ENCODE results near the gene FOXQ1. TPM values are rescaled to one million over a fixed set of nuclear protein-coding genes. Genes with fewer than 3 reads are reported as not detected.

FOXQ1 gene
- total and polyA plus RNA-seq, 2 of the 13 experiments (the other 11 are each of a cell fraction or from before 2014, with no cell fraction given) = 35.2 to 39.8 TPM

DNA sequence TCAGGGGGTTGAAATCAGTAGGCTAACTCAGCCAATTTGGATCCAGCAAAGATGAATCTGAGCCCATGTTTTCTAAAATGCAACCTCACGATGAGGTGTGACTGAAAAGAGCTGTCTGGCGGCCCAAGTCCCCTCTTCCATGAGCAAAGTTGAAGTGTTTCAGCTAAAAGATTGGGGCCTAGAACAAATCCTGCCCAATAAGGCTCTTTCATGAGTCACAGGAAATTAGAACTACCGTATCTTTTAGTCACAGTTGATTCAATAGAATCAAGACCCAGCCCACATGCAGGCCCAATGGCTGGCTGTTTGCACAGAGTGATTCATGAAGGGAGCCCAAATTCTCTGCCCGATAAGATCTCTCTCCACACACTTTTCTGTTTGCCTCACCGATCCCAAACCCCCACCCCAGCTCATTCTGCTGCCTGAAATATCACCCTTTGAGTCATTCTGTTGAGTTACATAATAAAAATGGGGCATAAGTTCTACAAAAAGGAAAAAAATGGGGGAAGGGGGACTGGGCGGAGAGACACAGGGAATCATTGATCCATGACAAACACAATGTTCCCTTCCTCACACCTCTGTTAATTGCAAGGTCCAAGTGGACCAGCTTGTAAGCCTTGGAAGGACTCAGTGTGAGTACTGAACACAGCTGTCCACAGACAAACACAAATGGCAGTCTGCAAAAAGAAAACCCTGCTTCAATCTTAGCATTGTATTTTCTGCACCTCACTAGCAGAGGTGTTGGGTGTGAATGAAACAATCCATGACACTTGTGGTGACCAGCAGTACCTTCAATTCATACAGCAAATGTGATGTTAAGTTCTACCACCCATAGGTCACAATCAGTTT lies 13.8 kb downstream of the FOXQ1 start (continued):
- TF ChIP-seq, protein P1, sequence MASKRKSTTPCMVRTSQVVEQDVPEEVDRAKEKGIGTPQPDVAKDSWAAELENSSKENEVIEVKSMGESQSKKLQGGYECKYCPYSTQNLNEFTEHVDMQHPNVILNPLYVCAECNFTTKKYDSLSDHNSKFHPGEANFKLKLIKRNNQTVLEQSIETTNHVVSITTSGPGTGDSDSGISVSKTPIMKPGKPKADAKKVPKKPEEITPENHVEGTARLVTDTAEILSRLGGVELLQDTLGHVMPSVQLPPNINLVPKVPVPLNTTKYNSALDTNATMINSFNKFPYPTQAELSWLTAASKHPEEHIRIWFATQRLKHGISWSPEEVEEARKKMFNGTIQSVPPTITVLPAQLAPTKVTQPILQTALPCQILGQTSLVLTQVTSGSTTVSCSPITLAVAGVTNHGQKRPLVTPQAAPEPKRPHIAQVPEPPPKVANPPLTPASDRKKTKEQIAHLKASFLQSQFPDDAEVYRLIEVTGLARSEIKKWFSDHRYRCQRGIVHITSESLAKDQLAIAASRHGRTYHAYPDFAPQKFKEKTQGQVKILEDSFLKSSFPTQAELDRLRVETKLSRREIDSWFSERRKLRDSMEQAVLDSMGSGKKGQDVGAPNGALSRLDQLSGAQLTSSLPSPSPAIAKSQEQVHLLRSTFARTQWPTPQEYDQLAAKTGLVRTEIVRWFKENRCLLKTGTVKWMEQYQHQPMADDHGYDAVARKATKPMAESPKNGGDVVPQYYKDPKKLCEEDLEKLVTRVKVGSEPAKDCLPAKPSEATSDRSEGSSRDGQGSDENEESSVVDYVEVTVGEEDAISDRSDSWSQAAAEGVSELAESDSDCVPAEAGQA (IDR thresholded peaks at IDR 0.05; ENCODE audit: low read depth) = peak; percentile 27; the same call in 1 of the 2 replicates
- TF ChIP-seq, protein P1 (CRISPR knock-in tag; IDR thresholded peaks at IDR 0.05; ENCODE audit: borderline replicate concordance) = no peak
- TF ChIP-seq CEBPG (CRISPR knock-in tag; IDR thresholded peaks at IDR 0.05) (peak; percentile 71), NCOR1 (IDR thresholded peaks at IDR 0.05; ENCODE audit: borderline replicate concordance, low read length) (peak; percentile 70; the same call in 1 of the 2 replicates), MED1 (CRISPR knock-in tag; IDR thresholded peaks at IDR 0.05) (peak; percentile 87), SP4 (CRISPR knock-in tag; IDR thresholded peaks at IDR 0.05) (0 out of 2 replicates have a peak, but pooled peaks have one; percentile 17), XRCC5 (optimal IDR thresholded peaks at IDR 0.05; ENCODE audit: low read length) (no peak), RNF2 (conservative IDR thresholded peaks at IDR 0.05; ENCODE audit: low read depth) (0 out of 2 replicates have a peak, but pooled peaks have one; percentile 30), ZFP90 (CRISPR knock-in tag; IDR thresholded peaks at IDR 0.05; ENCODE audit: borderline replicate concordance) (no peak), PHF8 (CRISPR knock-in tag; IDR thresholded peaks at IDR 0.05) (0 out of 2 replicates have a peak, but pooled peaks have one; percentile 30), MIER3 (CRISPR knock-in tag; IDR thresholded peaks at IDR 0.05; ENCODE audit: borderline replicate concordance) (peak; percentile 54; the same call in 1 of the 2 replicates), ZNF24 (IDR thresholded peaks at IDR 0.05) (no peak), ZNF816 (CRISPR knock-in tag; IDR thresholded peaks at IDR 0.05; ENCODE audit: borderline replicate concordance) (no peak), MYNN (CRISPR knock-in tag; IDR thresholded peaks at IDR 0.05; ENCODE audit: low read depth) (0 out of 2 replicates have a peak, but pooled peaks have one; percentile 46), PPARG (CRISPR knock-in tag; conservative IDR thresholded peaks at IDR 0.05) (peak; percentile 98)
- TF ChIP-seq, protein P2, sequence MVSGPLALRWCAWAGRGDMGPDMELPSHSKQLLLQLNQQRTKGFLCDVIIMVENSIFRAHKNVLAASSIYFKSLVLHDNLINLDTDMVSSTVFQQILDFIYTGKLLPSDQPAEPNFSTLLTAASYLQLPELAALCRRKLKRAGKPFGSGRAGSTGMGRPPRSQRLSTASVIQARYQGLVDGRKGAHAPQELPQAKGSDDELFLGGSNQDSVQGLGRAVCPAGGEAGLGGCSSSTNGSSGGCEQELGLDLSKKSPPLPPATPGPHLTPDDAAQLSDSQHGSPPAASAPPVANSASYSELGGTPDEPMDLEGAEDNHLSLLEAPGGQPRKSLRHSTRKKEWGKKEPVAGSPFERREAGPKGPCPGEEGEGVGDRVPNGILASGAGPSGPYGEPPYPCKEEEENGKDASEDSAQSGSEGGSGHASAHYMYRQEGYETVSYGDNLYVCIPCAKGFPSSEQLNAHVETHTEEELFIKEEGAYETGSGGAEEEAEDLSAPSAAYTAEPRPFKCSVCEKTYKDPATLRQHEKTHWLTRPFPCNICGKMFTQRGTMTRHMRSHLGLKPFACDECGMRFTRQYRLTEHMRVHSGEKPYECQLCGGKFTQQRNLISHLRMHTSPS (CRISPR knock-in tag; IDR thresholded peaks at IDR 0.05; ENCODE audit: low read depth) = no peak; the same call in 1 of the 2 replicates
- TF ChIP-seq, protein P3, sequence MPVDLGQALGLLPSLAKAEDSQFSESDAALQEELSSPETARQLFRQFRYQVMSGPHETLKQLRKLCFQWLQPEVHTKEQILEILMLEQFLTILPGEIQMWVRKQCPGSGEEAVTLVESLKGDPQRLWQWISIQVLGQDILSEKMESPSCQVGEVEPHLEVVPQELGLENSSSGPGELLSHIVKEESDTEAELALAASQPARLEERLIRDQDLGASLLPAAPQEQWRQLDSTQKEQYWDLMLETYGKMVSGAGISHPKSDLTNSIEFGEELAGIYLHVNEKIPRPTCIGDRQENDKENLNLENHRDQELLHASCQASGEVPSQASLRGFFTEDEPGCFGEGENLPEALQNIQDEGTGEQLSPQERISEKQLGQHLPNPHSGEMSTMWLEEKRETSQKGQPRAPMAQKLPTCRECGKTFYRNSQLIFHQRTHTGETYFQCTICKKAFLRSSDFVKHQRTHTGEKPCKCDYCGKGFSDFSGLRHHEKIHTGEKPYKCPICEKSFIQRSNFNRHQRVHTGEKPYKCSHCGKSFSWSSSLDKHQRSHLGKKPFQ (CRISPR knock-in tag; IDR thresholded peaks at IDR 0.05; ENCODE audit: insufficient replicate concordance) = peak; percentile 58
- TF ChIP-seq, protein P4, sequence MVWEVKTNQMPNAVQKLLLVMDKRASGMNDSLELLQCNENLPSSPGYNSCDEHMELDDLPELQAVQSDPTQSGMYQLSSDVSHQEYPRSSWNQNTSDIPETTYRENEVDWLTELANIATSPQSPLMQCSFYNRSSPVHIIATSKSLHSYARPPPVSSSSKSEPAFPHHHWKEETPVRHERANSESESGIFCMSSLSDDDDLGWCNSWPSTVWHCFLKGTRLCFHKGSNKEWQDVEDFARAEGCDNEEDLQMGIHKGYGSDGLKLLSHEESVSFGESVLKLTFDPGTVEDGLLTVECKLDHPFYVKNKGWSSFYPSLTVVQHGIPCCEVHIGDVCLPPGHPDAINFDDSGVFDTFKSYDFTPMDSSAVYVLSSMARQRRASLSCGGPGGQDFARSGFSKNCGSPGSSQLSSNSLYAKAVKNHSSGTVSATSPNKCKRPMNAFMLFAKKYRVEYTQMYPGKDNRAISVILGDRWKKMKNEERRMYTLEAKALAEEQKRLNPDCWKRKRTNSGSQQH (CRISPR knock-in tag; IDR thresholded peaks at IDR 0.05; ENCODE audit: low read depth) = no peak
